ENCODE measurements around the gene SENP3. TPM values are rescaled to one million over a fixed set of nuclear protein-coding genes. Genes with fewer than 3 reads are reported as not detected.

Gene SENP3
- 95.6 and 108 TPM in 2 replicates for total RNA-seq

DNA sequence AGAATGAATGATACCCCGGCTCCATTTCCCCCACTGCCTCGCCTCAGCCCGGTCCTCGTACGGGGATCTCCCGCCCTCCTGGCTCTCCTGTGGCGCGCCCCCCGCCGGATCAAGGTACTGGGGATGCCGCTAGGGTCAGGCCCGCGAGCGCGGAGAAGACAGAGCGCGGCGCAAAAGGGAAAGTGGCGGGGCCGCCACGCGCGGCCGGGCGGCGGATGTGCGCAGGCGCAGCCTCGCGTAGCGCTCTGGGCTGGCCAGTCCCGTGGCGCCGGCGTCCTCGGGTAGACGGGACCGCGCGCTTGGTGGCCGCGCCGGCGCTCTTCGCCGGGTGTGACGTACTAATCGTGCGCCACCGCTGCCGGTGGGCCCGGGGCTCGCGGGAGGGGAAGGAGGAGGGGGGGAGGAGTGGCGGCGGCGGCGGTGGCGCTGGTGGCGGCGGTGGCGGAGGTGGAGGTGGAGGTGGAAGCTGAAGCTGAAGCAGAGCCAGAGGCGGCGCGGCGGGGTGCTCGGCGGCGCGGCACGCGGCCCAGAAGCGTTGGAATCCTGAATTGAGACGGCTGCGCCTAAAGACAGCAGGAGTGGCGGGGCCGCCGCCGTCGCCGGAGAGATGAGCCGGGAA lies at the start of gene SENP3:
Gene SENP3, plus strand, starts transcription at position 331 of the 619 bp plus-strand sequence. CDS start 1,158 bp downstream, outside the sequence.
- no peak for DNase-seq (ENCODE audit: low read depth, low spot score)

DNA sequence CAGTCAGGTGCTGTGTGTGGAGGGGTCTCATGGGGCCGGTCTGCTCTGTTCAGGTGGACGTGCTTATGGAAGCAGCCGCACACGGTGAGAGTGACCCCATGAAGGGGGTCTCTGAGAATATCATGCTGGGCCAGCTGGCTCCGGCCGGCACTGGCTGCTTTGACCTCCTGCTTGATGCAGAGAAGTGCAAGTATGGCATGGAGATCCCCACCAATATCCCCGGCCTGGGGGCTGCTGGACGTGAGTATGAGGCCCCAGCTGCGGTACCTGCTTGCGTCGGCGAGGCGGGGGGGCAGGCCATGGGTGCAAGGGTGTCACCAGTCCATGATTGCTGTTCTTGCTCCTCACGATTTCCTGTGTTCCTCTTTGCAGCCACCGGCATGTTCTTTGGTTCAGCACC lies 49.6 kb upstream of the SENP3 start:
- DNase-seq (ENCODE audit: low read depth, low spot score) = no peak

DNA sequence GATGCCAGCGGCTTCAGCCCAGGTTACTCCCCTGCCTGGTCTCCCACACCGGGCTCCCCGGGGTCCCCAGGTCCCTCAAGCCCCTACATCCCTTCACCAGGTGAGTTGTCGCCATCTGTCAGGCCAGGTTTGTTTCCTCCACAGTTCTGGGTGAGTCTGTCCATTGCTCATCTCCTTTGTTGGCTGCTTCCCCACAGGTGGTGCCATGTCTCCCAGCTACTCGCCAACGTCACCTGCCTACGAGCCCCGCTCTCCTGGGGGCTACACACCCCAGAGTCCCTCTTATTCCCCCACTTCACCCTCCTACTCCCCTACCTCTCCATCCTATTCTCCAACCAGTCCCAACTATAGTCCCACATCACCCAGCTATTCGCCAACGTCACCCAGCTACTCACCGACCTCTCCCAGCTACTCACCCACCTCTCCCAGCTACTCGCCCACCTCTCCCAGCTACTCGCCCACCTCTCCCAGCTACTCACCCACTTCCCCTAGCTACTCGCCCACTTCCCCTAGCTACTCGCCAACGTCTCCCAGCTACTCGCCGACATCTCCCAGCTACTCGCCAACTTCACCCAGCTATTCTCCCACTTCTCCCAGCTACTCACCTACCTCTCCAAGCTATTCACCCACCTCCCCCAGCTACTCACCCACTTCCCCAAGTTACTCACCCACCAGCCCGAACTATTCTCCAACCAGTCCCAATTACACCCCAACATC lies 48.7 kb upstream of the SENP3 start:
- no peak for DNase-seq (ENCODE audit: low read depth, low spot score)

DNA sequence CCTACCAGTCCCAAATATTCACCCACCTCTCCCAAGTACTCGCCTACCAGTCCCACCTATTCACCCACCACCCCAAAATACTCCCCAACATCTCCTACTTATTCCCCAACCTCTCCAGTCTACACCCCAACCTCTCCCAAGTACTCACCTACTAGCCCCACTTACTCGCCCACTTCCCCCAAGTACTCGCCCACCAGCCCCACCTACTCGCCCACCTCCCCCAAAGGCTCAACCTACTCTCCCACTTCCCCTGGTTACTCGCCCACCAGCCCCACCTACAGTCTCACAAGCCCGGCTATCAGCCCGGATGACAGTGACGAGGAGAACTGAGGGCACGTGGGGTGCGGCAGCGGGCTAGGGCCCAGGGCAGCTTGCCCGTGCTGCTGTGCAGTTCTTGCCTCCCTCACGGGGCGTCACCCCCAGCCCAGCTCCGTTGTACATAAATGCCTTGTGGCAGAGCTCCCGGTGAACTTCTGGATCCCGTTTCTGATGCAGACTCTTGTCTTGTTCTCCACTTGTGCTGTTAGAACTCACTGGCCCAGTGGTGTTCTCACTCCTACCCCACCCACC lies 47.8 kb upstream of the SENP3 start:
- DNase-seq (ENCODE audit: low read depth, low spot score) = no peak

DNA sequence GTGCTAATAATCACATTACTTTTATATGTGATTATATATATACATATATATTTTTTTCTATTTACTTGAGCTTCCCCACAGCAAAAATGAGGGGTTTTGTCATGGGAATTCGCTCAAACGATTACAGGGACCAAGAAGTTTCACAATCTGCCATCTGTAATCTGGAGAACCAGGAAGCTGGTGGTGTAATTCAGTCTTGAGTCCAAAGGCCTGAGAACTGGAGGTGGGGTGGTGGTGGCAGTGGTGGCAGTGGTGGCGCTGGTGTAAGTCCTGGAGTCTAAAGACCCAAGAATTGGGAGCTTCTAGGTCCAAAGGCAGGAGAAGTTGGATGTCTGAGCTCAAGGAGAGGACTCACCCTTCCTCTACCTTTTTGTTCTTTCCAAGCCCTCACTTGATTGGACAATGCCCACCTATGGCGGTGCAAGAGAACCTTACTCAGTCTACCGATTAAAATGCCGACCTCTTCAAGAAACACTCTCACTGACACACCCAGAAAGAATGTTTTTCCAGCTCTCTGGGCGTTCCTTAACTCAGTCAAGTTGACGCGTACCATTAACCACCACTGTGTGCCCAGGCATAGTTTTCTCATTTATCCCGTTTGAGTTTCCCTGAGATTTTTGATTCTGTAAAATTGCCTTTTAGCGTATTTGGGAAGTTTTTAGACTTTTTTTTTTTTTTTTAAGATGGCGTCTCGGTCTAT lies 45.7 kb upstream of the SENP3 start:
- no peak for DNase-seq (ENCODE audit: low read depth, low spot score)

DNA sequence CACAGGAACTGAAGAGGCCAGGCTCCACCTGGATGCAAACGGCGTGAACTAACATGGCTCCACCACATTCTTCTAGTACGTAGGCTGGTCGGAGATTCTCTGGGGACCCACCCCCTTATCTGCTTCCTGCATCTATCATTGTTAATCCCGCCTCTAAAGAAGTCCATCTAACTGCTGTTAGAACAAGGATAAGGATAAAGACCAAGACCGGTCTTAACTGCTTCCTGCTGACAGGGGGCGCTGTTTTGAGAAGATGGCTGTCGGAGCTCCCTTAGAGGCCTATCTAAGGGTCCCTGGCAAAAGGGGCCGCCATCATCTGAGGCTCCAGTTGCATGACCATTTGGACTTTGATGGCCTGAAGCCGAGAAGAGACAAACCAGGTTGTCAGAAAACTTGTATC lies 38.7 kb upstream of the SENP3 start:
- no peak for DNase-seq (ENCODE audit: low read depth, low spot score)

DNA sequence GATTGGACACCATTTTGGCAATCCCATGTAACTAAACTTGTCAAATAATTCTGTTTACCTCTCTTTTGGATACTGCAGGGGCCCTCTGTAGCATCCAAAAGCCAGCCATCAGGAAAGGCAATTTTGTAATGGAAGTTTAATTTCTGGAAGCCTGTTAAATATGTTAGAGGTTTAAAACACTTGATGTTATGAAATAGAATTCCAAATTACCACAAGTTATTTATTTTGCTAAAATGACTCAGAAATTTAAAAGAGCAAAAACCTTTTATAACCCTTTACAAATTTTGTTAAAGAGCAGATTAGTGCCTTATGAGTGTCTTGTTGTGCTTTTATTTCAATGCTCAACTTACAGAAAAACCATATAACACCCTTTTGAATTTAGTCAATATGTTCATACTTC lies 32.9 kb upstream of the SENP3 start:
- DNase-seq (ENCODE audit: low read depth, low spot score) = no peak

DNA sequence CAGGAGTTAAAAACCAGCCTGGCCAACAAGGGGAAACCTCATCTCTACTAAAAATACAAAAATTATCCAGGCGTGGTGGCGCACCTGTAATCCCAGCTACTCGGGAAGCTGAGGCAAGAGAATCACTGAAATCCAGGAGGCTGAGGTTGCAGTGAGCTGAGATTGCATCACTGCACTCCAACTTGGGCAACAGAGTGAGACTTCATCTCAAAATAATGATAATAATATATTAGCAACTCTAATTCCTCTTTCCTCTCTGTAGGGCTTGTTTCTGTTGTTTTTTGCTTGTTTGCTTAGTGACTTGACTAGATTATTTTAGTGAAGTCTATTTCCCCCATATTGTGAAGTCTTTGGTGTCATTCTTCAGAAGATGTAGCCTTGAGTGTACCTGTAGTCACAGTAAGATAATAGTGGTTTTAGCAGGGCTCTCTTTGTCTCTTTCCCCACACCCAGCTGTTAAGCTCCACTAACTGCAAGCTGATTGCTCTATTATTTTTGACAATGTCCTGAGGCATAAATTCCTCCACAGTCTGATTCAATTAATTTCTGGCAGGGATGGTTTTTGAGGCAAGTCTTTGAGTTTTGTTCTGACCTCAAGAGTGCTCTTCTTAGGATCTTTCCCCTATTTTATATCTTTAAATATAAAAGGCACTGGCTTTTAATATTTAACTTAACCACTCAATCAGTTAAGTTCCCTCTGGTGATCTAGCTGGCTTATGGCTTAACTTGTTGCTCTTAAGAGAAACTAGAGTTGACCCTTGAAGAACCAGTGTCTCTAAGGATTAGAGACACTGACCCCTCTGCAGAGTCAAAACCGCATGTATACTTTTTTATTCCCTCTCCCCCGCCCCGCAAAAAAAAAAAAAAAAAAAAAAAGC lies 31.5 kb upstream of the SENP3 start:
- no peak for DNase-seq (ENCODE audit: low read depth, low spot score)

DNA sequence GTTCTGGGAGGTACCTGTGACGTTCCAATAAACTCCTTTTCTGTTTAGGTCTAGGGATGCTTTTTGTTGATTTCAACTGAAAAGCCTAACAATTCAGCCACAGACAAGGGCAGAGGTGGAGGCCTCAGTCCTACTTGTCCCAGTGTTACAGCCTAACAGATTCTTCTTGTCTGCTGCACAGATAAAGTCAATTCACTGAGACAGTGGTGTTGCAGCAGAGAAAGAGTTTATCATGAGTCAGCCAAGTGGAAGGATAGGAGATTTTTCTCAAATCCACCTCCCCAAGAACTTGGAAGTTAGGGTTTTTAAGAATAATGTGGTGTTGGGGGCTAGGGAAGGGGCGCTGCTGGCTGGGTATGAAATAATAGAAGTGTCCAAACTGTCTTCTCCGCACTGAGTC lies 23.7 kb upstream of the SENP3 start:
- DNase-seq (ENCODE audit: low read depth, low spot score) = no peak

DNA sequence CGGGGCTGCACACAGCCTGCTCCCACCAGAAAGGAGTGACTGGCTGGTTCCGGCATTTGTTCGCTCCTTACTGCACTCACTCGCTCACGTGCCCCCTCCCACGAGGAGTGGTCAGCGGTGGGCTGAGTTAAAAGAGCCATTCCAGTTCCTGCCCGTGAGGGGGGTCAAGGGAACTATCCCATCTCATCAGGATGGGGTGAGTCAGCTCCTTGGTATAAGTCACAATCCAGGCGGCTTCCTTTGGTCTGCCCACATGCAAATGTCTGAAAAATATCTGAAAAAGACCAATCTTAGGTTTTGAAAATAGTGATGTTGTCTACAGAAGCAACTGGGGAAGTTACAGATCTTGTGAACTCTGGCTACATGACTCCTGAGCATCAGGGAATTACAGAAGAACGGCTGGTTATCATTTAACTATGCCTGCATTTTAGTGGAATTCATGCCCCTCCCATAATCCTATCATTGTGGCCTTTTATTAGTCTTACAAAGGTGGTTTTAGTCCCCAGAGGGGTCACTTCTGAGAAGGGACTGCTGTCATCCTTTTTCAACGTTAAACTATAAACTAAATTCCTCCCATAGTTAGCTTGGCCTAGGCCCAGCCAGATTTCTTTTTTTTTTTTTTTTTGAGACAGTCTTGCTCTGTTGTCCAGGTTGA lies 22.7 kb upstream of the SENP3 start:
- no peak for DNase-seq (ENCODE audit: low read depth, low spot score)

DNA sequence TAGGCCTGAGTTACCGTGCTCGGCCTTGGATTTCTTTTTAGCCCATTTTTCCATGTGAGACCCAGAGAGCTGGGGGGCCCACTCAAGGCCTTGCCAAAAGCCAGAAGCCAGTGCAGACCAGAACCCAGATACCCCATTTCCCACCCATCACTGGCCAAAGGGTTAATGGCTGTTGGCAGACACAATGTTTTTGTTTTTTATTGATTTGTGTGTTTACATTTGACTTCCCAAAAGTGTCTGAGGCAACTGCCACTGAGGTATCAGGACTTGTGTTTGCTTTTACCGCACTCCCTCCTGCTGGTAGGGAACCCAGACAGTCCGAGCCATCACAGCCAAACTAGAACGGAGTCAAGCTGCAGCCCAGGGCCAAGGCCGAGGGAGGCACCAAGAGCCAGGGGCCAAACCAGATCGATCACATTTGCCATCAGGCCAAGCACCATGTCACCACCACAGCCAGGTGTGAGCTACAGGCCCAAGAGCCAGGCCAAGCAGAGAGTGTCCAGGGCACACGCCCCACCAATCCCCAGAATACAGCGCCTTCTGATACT lies 20.6 kb upstream of the SENP3 start:
- DNase-seq (ENCODE audit: low read depth, low spot score) = no peak

DNA sequence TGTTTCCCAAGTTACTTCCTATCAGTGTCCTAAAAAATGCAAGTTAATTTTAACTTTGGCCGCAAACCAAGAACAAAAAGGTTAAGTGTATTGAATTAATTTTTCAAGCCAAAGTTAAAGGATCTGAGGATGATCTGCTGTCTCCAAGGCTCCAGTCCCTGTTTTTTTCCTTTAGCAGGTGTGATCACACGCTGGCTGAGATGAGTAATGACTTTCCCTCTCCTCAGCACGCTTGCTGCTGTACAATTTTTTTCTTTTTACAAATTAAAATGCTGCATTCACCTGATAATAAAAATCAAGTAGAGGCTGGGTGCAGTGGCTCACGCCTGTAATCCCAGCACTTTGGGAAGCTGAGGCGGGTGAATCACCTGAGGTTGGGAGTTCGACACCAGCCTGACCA lies 16.8 kb upstream of the SENP3 start:
- no peak for DNase-seq (ENCODE audit: low read depth, low spot score)

DNA sequence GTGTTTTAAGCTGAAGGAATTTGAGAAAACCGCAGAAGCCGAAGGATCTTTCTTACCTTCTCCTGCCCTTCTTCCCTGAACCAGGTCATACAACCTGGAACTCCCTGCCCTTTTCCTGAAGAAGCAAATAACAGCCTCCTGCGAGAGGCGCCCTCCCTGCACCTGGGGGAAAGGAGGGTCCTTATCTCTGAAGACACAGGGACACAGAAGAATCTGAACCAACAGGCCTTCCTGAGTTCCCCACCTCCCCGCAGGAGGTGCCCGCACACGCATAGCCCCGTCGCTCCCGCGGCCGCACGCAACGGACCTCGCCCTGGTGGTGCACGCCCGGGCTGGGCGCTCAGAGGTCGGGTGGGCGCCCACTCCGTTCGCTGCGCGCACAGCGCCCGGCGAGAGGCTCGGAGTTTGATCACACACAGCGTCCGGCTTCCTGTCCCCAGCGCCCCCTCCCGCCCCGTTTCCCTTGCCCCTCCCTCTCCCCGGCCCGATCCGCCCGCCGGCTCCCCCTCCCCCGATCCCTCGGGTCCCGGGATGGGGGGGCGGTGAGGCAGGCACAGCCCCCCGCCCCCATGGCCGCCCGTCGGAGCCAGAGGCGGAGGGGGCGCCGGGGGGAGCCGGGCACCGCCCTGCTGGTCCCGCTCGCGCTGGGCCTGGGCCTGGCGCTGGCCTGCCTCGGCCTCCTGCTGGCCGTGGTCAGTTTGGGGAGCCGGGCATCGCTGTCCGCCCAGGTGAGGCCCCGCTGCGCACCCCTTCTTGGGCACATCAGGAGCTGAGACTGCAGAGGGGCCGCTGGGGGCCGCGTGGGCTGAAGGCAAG lies 12.9 kb upstream of the SENP3 start, which contains the start of gene TNFSF12:
Gene TNFSF12, plus strand, starts transcription at position 474 of the 816 bp plus-strand sequence. Its CDS starts 96 bp downstream, at position 570.
- no peak for DNase-seq (ENCODE audit: low read depth, low spot score)

DNA sequence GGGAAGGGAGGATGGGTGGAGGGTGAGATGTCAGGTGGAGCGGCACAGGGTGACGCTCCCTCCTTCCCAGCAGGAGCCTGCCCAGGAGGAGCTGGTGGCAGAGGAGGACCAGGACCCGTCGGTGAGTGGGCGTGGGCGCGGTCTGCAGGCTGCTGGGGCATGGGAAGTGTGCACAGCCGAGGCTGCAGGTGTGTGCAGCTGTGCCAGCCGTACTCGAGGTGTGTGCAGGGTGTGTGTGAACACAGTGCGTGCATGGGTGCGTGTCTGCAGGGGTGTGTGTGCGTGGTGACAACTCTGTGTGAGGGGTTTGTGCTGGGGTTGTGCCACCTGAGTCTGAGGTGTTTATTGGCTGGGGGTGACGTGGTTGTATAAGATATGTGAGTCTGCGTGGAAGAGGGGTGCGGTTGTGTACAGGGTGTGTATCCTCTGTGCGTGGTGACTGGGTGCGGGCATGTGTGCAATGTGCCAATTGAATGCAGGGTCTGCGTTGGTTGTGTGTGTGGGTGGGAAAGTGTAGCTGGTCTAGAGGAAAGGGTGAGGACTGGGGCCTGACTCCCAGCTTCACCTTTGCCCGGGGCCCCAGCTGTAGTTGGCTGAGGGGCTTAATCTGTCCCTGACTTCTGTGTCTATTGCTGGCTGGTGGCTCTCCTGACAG lies 12.2 kb upstream of the SENP3 start:
- DNase-seq (ENCODE audit: low read depth, low spot score) = no peak

DNA sequence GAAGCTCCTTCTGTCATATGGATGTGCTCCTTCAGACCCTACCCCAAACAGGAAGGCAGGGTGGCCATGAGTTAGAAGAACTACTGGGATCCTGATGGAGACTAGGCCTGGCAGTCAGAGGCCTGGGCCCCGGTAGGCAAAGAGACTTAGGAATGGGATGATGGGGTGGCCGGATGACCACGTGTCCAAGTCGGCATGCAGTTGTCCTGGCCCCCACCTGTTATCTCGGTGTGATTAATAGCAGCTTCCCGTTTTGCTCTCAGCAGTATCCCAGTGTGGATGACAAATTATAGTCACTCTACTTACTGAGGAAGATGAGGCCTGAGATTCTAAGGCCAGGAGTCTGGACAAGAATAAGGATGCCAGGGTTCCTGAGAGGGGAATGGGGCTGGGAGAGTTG lies 11.4 kb upstream of the SENP3 start:
- DNase-seq (ENCODE audit: low read depth, low spot score) = no peak

DNA sequence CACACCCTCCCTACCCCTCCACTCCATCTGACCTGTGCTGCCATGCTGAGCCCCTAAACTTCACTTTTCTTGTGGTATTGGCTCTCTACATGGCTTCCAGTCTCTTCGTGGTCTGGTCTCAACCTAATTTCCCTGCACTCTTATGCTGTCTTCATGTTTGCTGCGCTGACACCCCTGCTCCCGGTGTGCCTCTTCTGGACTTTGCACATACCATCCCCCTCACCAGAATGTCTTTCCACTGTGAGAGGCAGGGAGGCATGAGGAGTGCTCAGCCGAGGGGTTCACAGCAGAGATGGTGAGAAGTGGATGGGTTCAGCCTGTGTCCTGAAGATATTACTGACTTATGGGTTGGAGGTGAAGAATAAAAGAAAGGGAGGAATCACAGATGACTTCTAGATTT lies 10.3 kb upstream of the SENP3 start:
- DNase-seq (ENCODE audit: low read depth, low spot score) = no peak

DNA sequence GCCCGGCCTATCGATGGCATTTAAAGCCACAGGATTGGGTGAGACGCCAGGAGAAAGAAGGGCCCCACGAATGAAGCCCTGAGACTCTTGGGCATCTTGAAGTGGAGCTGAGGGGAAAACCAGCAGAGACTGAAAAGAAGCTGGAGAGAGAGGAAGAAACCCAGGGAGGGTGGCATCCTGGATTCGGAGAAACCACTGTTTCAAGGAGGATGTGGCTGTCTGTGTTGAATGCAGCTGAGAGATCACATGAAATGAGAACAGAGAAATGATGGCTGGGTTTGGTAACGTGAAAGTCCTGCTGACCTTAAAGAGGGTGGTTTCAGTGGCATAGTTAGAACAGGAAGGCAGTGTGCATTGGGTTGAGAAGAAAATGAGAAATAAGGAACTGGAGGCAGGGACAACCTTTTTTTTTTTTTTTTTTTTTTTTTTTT lies 9.1 kb upstream of the SENP3 start:
- no peak for DNase-seq (ENCODE audit: low read depth, low spot score)

DNA sequence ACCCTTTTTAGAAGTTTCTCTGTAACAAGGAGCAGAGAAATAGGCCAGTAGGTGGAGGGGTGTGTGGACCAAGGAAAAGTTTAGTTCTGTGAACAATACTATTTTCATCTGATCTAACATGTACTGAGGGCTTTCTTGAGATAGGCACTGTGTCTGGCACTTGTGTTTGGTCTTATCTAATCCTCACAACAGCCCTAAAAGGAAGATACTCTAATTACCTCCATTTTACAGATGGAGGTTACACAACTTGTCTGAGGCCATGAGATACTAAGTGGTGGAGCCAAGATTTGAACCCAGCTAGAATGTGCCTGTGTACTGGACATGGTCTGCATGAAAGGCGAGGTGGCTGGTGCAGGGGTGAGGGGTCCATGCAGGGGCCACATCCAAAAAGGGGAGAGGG lies 8.4 kb upstream of the SENP3 start:
- DNase-seq (ENCODE audit: low read depth, low spot score) = no peak

Data from pulmonary artery endothelial cell (primary cell).